NCI-H146 treated with DMSO at 0.1 percent for 48 hours (cell line): ENCODE results near the gene CASP2.
"Not testable (repeated sequence)": the region's sequence is repeated elsewhere in the genome, so short reads cannot be mapped to it uniquely, and the experiment has no call there.

Experiments used
- DNase-seq: peaks from one replicate; lab custom pipeline; 2025; ENCODE audit not compliant: unreplicated experiment; lab: John Stamatoyannopoulos, UW

CASP2 gene

DNA sequence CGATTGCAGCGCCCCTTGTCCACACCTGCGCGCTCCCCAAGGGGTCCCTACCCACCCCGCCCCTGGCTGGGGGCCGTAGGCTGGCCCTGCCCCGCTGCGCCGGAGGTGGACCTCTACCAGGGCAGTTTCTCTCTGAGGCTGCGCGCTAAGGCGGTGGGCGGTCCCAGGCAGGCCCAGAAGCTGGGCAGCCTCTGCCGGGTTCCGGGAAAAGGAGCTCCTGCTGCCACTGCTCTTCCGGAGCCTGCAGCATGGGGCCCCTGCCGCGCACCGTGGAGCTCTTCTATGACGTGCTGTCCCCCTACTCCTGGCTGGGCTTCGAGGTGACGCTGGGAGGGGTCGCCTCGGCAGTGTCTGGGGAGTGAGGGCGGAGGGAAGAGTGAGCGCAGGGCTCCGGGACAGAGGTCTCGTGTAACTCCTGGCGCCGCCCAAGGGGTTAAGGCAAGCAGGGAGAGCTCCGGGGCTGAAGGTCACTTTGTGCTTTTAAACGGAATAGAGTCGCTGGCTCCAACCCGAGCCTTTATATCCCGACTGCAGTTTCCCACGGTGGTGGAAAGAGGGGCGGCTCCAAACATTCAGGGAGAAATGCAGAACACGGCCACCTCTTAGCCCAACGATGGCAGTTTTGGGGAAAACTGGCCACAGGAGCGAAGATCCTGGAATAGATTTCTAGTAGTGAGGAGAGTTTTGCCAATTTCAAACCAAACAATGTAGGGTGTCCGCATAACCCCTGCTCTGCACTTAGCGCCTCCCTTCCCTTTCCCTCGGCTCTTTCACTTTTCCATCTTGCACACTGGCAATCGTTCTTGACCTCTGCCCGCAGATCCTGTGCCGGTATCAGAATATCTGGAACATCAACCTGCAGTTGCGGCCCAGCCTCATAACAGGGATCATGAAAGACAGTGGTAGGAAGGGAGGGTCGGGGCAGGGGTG lies 24.6 kb upstream of the CASP2 start, which contains the start of gene GSTK1:
Gene GSTK1, plus strand, starts transcription at position 176 of the 930 bp plus-strand sequence. Its CDS starts 73 bp downstream, at position 249.
- peak; percentile 29 for DNase-seq

DNA sequence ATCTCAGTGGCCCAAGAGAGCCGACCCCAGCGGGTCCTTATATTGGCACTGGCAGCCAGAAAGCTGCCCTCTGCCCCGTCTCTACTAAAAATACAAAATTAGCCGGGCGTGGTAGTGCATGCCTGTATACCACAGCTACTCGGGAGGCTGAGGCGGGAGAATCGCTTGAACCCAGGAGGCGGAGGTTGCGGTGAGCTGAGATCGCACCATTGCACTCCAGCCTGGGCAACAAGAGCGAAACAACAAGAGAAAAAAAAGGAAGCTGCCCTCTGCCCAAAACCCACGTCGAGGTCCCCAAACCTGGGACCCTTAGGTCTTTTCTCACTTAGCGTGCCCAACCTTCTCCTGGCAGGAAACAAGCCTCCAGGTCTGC lies 24.0 kb upstream of the CASP2 start:
- DNase-seq = not testable (repeated sequence)

DNA sequence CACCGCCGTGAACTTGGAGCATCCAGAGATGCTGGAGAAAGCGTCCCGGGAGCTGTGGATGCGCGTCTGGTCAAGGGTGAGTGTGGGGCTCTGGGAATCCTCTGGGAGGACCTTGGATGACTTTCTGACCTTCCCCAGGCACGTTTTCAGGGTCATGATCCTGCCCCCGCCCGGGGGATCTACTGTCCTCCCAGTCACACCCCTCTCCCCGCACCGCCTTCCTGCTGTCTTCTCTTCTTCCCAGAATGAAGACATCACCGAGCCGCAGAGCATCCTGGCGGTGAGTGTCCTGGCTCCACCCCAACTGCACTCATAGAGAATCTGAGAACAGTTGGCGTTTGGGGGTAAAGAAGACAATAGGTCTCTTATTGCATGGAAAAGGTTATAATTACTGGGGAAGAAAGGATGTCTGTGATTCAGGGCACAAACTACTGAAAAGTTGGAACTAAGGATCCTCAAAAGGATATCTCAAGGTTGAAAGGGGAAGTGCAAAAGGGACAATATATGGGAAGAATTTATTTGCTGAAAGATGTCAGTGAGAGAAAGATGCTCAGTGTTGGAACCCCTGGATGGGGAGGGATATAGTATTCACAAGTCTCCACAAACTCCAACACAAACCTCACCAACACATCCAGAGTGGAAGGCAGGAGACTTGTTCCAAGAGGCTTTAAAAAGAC lies 23.0 kb upstream of the CASP2 start:
- DNase-seq = no peak

DNA sequence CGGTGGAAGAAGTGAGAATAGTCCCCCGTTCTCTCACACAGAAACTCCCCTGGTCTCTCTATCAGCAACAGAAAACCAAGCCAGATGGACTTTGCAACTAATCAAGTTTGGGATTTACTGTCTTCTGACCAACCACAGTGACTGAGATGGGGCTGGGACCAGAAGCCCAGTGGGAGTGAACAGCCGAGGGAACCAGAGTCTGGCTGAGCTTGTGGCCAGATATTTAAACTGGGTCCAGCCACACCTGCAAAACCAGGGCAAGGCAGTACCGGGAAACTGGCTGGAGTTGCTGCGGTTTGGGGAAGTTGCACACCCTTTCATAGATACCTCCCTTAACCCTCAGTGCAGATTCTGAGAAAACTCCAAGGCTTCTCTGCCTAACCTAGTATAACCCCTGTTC lies 18.9 kb upstream of the CASP2 start:
- no peak for DNase-seq

DNA sequence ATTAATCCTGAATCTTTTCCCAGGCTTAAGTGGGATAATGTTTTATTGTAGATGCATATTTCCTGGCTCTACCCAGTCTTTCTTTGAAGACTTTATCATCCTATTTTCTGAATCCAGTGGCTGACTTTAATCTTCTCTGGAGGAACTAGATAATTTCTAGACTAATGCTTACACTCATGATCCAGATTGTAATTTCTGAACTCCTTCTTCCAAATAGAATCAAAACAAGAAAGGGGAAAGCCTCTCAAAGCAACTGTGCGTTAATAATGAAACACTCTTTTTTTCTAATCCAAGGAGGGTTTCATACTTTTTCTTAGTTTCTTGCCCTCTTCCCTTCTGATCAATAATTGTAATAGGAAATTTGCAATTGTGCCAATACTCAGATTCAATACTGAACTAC lies 16.9 kb upstream of the CASP2 start:
- no peak for DNase-seq

DNA sequence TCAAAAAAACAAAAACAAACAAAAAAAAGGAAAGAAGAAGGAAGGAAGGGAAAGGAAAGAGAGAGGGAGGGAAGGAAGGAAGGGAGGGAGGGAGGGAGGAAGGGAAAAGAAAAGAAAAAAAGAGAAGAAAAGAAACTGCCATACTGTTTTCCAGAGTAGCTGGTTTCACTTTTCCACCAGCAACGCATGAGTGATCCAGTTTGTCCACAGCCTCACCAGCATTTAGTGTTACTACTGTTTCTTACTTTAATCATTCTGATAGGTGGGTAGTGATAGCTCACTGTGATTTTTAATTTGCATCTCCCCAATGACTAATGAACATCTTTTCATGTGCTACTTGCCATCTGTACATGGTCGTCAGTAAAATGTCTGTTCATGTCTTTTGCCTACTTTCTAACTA lies 15.3 kb upstream of the CASP2 start:
- no peak for DNase-seq

DNA sequence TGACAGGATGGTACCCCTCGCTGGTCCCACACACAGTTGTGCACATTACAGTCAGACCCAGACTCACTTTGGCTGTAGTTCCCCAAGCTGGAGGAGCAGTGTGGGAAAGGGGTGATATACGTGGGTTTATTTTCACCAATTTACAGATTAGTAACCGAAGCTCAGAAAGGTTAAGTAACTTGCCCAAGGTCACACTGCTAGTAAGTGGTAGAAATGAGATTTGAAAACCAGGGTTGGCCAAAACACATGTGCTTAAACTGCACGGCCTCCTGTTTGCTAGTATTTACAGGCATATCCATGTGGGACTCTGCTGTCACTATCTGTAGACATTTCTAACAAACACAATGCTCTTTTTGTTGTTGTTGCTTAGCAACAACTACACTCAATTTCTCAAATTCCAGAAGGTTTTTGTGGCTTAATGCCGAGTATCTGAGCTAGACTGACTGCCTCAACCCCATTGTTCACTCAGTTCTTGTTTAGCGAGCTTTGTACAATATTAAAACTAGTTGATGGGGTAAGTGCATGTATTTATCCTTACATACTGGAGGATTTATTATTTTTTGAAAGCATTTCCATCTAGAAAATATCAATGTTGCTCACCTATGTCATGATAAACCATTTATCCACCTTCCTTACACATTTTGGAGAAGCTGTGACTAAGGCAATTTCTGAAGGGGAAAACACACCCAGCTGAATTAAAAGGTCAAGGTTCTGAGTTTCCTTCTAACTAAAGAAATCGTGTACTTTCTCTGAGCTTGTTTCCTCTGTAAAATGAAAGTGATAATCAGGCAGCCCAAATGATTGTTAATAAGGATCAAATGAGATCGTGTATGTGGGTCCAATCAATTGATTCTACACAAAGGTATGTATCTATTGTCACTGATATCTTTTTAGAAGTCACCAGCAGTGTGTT lies 8.7 kb upstream of the CASP2 start:
- no peak for DNase-seq

DNA sequence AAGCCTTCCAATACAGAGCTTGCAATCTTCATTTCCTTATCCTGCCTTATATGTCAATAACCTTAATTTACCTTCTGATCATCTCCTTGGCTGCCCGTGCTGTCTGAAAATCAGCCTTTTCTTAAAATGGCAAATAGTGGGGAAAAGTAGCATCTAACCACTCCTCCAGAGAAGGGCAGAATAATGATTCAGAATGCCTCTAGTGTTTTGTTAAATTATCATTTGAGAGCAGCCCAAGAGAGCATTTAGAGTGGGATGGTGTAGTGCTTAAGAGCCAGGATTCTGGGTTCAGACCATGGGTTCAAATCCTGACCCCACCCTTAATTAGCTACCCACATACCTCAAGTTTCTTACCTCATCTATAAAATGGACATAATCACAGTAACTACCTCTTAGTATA lies 8.0 kb upstream of the CASP2 start:
- DNase-seq = no peak

DNA sequence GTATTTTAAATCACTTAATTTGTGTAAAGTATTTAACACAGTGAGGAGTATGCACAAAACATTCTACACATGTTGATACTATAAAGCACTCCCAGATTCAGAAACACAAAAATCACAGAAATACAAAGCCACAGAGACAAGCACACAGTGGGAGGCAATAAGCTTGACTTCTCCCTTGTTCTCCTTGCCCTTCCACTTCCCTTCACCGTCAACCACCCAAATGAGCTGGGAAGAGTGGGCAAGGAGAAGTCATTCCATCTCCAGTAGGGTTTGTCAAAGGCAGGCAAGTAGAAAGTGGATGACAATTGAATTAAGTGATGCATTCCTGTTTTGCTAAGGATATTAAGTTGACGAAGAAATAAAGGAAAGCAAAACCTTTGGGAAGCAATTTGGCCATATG lies 7.6 kb upstream of the CASP2 start:
- DNase-seq = no peak

DNA sequence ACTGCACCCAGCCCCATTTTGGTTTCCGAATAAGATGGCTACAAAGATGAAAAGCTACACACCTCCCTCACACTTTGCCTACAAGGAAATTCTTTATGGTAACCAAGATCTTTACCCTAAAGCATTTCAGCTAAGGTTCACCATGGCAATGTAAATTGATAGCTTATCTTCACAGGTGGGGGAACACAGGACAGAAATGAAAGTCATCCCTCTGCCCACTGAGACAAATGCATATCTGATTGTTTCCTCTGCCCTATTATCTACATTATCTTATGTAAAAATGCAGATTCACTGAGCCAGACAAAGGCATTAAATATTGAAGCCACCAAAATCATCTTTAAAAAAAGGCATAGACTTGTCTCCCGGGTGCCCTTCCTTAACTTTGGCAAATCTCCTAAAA lies 6.6 kb upstream of the CASP2 start:
- DNase-seq = no peak

DNA sequence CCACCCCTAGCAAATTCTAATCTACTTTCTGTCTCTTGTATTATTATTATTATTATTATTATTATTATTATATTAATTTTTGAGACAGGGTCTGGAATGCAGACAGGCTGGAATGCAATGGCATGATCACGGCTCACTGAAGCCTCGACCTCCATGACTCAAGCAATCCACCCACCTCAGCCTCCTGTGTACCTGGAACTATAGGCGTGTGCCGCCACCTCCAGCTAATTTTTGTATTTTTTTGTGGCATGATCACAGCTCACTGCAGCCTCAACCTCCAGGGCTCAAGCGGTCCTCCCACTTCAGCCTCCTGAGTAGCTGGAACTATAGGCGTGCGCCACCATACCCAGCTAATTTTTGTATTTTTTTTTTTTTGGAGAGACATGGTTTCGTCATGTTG lies 6.0 kb upstream of the CASP2 start:
- DNase-seq = no peak

DNA sequence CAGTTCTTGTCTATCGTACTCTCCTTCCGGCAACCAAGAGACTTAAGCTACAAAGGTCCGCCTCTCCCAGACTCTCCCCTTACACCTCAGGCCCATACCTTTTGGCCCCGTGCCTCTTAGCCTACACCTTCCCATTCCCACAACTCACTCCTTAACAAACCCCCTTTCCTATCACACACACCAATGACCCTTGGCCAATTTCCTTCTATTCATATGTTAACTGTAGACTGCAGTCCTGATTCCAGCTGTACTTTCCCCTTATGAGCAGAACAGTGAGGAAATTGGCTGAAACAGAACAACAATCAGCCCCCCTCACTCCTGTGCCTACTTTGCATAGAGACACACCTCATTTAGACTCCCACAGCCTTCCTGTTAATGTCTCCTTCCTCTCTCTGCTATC lies 4.8 kb upstream of the CASP2 start:
- DNase-seq = no peak

DNA sequence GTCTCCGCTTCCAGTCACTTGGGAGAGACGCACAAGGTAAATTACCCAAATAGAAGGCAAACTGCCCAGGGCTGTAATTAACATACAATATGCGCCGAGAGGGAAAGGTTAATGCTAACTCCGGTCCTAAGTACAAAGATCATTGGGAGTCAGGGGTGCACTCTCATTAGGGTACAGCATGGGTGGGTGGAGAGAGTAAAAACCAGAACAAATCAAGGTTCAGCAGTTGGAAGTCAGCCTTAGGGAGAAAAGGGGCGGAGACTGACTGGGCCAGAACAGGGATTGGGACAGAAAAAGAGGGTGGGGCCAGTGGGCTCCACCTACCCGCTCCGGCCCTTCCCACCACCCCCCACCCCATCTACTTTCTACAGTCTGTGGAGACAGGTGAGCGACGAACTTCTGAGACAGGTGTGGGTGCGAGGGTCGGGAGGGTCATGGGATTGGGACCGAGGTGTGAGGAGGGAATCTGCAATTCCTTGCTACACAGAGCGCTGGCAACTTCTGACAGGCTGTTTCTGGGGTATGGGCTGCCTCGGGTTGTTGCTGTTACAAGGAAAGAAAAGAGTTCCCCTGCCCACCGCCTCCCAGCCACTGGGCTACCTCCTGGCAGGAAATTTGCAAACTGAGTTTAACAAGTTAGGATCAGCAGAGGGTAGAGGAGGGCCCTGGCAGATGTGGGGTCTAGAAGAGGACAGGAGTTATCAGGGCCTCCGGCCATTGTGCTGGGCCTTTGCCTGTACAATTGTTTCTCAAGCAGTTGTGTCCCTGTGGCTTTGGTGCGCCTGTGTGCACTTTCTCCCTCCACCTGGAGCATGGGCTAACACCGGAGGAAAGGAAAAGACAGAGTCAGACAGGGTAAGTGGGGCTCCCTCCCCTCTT lies 3.3 kb upstream of the CASP2 start, which contains the start of gene TMEM139:
Gene TMEM139, plus strand, starts transcription at position 368 of the 879 bp plus-strand sequence. CDS start 1,000 bp downstream, outside the sequence.
- DNase-seq = peak; percentile 18

DNA sequence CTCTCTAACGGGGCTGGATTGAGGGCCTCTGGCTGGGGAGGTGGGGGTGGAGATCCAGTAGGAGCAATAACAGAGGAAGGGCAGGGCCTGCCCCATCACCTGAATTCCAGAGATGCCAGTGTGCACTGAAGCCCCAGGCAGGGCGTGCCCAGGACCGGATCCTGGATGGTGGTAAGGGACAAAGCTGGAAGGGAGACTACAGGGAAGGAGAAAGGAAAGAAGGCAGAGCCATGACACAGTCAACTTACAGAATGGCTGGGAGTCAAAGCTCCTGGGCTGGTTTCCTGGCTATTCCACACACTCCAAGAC lies 2.7 kb upstream of the CASP2 start:
- no peak for DNase-seq

DNA sequence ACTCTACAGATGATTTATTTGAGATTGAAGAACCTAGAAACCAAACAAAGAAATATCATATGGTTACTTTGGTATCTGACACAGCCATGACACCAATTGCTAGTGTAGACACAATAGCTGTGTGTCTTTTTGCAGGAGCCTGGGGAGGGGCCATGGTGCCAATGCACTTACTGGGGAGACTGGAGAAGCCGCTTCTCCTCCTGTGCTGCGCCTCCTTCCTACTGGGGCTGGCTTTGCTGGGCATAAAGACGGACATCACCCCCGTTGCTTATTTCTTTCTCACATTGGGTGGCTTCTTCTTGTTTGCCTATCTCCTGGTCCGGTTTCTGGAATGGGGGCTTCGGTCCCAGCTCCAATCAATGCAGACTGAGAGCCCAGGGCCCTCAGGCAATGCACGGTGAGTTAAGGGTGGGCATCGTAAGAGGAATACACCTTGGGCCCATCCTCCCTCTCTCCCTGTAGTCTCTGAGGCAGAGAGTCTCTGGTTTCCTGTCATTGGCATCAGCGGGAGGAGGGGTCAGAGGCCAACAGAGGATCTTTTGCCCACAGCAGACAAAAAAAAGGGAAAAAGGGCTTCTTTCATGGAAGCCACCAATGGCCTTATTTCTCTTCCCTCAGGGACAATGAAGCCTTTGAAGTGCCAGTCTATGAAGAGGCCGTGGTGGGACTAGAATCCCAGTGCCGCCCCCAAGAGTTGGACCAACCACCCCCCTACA lies 2.2 kb upstream of the CASP2 start:
- DNase-seq = no peak

DNA sequence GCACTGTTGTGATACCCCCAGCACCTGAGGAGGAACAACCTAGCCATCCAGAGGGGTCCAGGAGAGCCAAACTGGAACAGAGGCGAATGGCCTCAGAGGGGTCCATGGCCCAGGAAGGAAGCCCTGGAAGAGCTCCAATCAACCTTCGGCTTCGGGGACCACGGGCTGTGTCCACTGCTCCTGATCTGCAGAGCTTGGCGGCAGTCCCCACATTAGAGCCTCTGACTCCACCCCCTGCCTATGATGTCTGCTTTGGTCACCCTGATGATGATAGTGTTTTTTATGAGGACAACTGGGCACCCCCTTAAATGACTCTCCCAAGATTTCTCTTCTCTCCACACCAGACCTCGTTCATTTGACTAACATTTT lies 1.6 kb upstream of the CASP2 start:
- DNase-seq = no peak

DNA sequence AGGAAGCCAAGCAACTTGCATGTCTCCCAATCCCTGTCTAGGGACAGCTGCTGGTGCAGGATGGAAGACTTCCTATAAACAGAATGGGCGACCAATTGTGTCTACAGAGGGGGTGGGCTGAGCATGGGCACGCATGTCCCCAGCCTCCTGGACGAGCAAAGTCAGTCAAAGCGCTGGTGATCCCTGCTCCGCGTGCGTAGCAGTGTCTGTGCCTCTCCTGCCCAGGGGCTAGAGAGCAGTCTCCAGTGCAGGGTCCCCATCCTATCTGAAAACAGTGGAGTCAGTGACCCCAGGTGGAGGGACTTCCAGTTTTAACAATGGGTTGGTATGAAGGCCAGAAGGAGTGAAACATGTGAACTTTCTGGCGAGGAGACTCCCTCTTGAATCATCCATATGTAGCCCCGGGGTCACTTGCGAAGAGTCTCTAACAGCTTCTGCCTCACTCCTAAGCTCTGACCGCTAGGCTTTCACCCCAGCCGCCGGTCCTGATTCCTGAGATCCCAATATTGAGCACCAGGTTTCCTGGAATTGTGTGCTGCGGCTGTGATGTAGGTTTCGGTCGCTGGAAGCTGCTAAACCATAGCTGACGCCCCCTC lies 714 bp upstream of the CASP2 start:
- no peak for DNase-seq

DNA sequence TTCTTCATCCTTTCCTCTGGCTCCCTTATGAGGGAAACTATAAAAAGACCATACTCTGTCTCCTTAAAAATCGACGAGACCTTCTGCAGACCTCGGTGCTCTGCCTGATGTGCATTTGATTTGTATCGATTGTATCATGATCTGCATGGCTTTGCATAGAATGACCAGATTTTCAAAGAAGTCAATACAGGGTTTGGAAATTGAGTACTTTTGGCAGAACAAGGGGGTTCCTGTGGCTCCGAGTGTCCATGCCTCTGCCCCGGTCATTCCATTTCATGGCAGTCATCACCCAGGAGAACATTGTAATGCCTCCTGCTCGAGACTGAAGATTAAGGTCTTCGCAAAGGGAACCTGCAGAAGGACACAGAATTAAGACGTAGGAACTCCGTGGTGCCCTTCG lies 685 bp downstream of the CASP2 start:
- no peak for DNase-seq

DNA sequence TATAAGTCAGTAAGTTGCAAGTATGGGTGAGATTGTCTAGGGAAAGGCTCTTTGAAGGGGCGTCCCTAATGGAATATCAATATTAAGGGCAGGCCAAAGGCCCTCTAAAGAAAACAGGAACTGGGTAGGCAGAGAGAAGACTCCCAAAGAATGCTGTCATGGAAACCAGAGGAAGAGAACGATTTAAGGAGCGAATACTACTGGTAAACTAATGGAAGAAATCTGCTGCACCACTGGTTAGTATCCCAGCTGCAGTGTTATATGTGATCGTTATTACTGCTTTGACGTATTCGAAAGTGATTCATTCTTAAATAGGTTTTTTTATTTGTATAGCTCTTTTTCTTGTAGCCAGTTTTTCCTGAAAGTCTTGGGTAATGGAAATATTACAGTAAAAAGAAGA lies 1.3 kb downstream of the CASP2 start:
- no peak for DNase-seq
